HEK293T (cell line): ENCODE measurements around the gene TRERF1.

Source experiments
- CTBP1 ChIP-seq: fragments of 450-650 bp; IDR thresholded peaks from 2 replicates; pipeline ENCODE4 v1.6.1; 2016; ENCODE audit warnings: borderline replicate concordance
- ELF4 ChIP-seq: fragments of 450-650 bp; IDR thresholded peaks from 2 replicates; pipeline ENCODE4 v1.6.1; 2017; ENCODE audit warnings: antibody characterized with exemption
- FOXK2 ChIP-seq: fragments of 450-650 bp; IDR thresholded peaks from 2 replicates; pipeline ENCODE4 v1.6.1; 2016; ENCODE audit warnings: mild to moderate bottlenecking
- FOXM1 ChIP-seq: fragments of 450-650 bp; IDR thresholded peaks from 2 replicates; pipeline ENCODE4 v1.6.1; 2017; ENCODE audit warnings: mild to moderate bottlenecking, borderline replicate concordance
- HDGF ChIP-seq: fragments of 450-650 bp; IDR thresholded peaks from 2 replicates; pipeline ENCODE4 v1.6.1; 2017; ENCODE audit warnings: antibody characterized with exemption, borderline replicate concordance
- LEF1 ChIP-seq: fragments of 450-650 bp; IDR thresholded peaks from 2 replicates; pipeline ENCODE4 v1.6.1; 2017; ENCODE audit warnings: mild to moderate bottlenecking, borderline replicate concordance
- SUZ12 ChIP-seq: fragments of 450-650 bp; IDR thresholded peaks from 2 replicates; pipeline ENCODE4 v1.6.1; 2016; ENCODE audit warnings: mild to moderate bottlenecking
- TARDBP ChIP-seq: fragments of 450-650 bp; IDR thresholded peaks from 2 replicates; pipeline ENCODE4 v1.6.1; 2016
- TF ChIP-seq, protein P1 (sequence below): fragments of 450-650 bp; IDR thresholded peaks from 2 replicates; pipeline ENCODE4 v1.6.1; 2016

DNA sequence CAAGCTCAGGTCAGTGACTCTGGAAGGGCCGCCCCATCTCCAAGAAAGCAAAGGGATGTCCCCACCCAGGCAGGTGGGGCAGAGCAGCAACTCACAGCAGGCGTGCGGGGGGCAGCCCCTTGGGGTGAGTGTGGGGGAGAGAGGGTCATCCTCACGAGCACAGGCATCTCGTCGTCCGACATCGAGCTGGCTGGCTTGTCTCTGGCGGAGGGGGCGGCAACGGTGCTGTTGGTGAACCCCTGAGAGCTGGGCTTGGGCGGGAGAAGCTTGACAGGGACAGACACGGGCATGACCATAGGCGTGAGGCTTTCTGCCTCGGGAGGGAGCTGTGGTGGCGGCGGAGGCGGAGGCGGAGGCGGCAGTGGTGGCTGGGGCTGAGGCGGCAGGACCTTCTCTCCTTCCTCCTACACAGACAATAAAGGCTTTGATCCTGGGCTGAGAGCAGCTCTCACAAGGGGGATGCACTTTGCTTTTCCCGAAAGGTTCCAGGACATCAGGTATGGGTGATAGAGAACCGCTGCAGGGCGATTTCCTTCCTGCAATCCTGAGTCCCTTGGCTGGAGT lies 188.5 kb downstream of the TRERF1 start:
- no peak for TF ChIP-seq FOXK2
- no peak for TF ChIP-seq ELF4
- TF ChIP-seq FOXM1: no peak
- no peak for TF ChIP-seq TARDBP
- TF ChIP-seq HDGF: no peak
- no peak for TF ChIP-seq CTBP1
- TF ChIP-seq, protein P1, sequence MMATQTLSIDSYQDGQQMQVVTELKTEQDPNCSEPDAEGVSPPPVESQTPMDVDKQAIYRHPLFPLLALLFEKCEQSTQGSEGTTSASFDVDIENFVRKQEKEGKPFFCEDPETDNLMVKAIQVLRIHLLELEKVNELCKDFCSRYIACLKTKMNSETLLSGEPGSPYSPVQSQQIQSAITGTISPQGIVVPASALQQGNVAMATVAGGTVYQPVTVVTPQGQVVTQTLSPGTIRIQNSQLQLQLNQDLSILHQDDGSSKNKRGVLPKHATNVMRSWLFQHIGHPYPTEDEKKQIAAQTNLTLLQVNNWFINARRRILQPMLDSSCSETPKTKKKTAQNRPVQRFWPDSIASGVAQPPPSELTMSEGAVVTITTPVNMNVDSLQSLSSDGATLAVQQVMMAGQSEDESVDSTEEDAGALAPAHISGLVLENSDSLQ: no peak
- no peak for TF ChIP-seq LEF1
- no peak for TF ChIP-seq SUZ12
